Thyroid gland (tissue), 4 donors: ENCODE measurements around the gene KRT85. TPM values are rescaled to one million over a fixed set of nuclear protein-coding genes. Genes with fewer than 3 reads are reported as not detected.

Source experiments
- DNase-seq, 2 donors: peaks; one replicate each; pipeline ENCODE4 v3.0.0-alpha.2; 2019
- H3K27ac ChIP-seq, 3 donors: fragments of 200-600 bp; sonication (generic); 1 replicate in 2 of 3; 2 replicates in 1 of 3; pipeline ENCODE4 v1.5.1; 2016 to 2019; ENCODE audit warnings: mild to moderate bottlenecking in 1 of 3, moderate library complexity in 1 of 3
- H3K27me3 ChIP-seq: fragments of 200-600 bp; sonication (generic); one replicate; pipeline ENCODE4 v1.5.1; 2019
- H3K36me3 ChIP-seq, 2 donors: fragments of 200-600 bp; sonication (generic); one replicate each; pipeline ENCODE4 v1.5.1; 2016 to 2019
- H3K4me1 ChIP-seq, 2 donors: fragments of 200-600 bp; sonication (generic); one replicate each; pipeline ENCODE4 v1.5.1; 2017 to 2019
- H3K4me3 ChIP-seq, 3 donors: fragments of 200-600 bp; sonication (generic); replicated peaks in 1 of 3; 1 replicate in 2 of 3; 2 replicates in 1 of 3; pipeline ENCODE4 v1.5.1; 2016; ENCODE audit warnings: mild to moderate bottlenecking in 1 of 3
- H3K9me3 ChIP-seq: fragments of 200-600 bp; sonication (generic); one replicate; pipeline ENCODE4 v1.5.1; 2017
- POLR2A ChIP-seq, 2 donors: fragments of 450-650 bp; IDR thresholded peaks; one replicate each; pipeline ENCODE4 v1.6.1; 2017; ENCODE audit warnings: antibody characterized with exemption in 2 of 2, mild to moderate bottlenecking in 2 of 2, moderate library complexity in 1 of 2
- WGBS, 2 donors: methylation state at CpG; one replicate each; pipeline ENCODE4 v1.1.5; 2017; 5-methylcytosine and 5-hydroxymethylcytosine counted together
- intact Hi-C: fragments of 100-400 bp; cut with DNase I; formaldehyde crosslinking; loops from one replicate; pipeline ENCODE4 v1.15.1; 2023
- total RNA-seq, 4 donors: library from RNA; depleted of rRNA; stranded (reverse); fragments of >200 nt; gene quantifications; one replicate each; pipeline ENCODE4 v1.2.3, GENCODE V29; 2016
- TF ChIP-seq, protein P1 (sequence below), 6 experiments: fragments of 200-600 bp in 3 of 6; fragments of 450-650 bp in 3 of 6; sonication (generic) in 3 of 6; IDR thresholded peaks; one replicate each; pipeline ENCODE4 v1.5.1; 2016 to 2019; ENCODE audit warnings: antibody characterized with exemption in 6 of 6, mild to moderate bottlenecking in 2 of 6, inconsistent platforms in 1 of 6, moderate library complexity in 1 of 6

The KRT85 gene
- total RNA-seq, 4 donors from 2014 or later: not detected

DNA sequence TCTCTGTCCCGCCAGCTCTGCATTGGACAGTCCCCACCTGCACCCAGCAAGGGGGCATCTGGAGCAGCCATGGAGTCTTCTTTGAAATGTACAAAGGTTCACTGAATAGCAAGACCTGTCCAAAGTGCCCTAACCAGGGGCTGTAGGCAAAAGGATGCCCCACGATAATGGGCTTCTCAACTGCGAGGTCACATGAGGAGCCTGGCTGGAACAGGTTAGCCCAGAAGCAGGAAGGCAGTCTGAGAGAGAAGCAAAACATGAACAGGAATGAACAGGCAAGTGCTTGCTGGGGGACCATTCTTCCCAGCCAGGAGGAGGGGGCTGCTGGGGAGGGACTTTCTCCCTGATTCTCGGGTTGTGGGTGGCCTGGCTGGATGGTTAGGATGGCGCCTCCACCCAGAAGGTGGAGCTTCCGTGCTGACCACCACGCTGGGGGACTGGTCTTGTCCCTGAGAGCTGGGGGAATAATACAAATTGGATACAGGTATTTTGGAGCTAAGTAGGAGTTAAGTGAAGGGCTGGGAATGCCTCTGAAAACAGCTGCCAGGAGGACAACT is 7.1 kb downstream of the KRT85 start:
- intact Hi-C loops: no loop called here
- peaks cover 0 to 18% of the 10 kb centered on the region in 2 donors for H3K4me1 ChIP-seq
- H3K9me3 ChIP-seq: no peaks in the 10 kb centered on the region
- no peaks in the 10 kb centered on the region for H3K27me3 ChIP-seq
- H3K4me3 ChIP-seq: no peak overlapping the region
- peak overlapping the region in 2 of 3 donors; percentile 5 to 63 for H3K27ac ChIP-seq
- WGBS, 2 donors: 80 to 90% methylated on average over 7 of the region's 7 CpGs
- TF ChIP-seq POLR2A (IDR thresholded peaks at IDR 0.05): no peak
- TF ChIP-seq, protein P1, sequence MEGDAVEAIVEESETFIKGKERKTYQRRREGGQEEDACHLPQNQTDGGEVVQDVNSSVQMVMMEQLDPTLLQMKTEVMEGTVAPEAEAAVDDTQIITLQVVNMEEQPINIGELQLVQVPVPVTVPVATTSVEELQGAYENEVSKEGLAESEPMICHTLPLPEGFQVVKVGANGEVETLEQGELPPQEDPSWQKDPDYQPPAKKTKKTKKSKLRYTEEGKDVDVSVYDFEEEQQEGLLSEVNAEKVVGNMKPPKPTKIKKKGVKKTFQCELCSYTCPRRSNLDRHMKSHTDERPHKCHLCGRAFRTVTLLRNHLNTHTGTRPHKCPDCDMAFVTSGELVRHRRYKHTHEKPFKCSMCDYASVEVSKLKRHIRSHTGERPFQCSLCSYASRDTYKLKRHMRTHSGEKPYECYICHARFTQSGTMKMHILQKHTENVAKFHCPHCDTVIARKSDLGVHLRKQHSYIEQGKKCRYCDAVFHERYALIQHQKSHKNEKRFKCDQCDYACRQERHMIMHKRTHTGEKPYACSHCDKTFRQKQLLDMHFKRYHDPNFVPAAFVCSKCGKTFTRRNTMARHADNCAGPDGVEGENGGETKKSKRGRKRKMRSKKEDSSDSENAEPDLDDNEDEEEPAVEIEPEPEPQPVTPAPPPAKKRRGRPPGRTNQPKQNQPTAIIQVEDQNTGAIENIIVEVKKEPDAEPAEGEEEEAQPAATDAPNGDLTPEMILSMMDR (IDR thresholded peaks at IDR 0.05): no peak
- H3K36me3 ChIP-seq: no peaks in the 10 kb centered on the region
- DNase-seq: no peak

DNA sequence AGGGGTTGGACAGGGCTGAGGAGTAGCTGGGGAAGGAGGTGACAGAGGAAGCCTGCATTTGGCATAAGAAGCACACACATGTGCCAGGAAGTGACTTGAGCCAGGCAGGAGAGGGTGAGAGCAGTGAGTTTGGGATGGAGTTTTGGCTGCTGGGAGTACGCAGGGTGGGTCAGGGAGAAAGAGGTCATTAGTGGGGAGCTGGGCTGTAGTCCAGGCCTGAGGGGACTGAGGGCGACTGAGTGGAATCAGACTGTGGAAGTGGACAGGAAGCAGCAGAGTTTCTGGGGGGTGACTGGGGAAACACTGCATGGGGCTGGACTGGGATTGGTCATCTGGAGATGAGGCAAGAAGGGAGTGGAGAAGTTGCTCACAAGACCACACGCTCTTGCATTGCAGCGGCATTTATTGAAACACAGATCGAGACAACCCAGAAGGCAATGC is 7.6 kb downstream of the KRT85 start:
- WGBS, 2 donors: 73 to 81% methylated on average over 5 of the region's 5 CpGs
- Histone ChIP-seq H3K27ac (no peak overlapping the region), H3K9me3 (no peaks in the 10 kb centered on the region), H3K36me3 (no peaks in the 10 kb centered on the region), H3K4me3 (no peak overlapping the region), H3K4me1 (peaks cover 0 to 13% of the 10 kb centered on the region in 2 donors), H3K27me3 (no peaks in the 10 kb centered on the region)
- intact Hi-C loops: no loop called here
- no peak for DNase-seq
- TF ChIP-seq POLR2A (IDR thresholded peaks at IDR 0.05): no peak
- TF ChIP-seq, protein P1 (IDR thresholded peaks at IDR 0.05): no peak

DNA sequence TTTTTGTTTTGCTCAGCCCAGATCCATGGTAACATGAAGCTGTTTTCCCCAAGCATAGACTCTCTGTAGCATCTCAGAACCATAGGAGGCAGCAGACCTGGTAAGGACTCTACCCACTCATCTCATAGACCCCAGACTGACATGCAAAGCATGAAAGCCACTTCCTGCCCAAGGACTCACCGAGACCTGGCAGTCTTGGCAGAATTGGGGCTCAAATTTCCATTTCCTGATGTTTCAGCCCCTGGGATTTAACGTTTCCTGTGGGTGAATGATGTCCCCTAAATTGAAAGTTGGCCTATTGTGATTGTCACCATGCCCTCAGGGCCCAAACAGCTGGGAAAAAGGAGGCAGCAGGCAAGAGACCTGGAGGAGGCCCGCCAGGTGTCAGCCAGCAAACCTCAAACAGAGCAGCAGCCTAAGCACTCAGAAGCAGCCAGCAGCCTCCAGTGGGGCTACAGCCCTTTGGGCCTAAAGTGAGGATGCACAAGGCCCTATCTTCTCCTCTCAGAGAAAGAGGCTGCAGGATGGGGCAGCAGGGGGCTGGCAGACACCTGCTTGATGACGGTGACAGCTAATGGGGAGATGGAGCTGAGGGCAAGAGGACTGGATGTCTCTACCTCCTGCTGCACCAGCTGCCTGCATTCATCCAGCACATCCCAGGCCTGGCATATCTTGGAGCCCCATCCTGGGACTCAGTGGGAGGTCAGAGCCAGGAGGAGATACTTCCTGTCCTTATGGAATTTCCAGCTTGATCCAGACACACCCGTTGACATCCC is 8.5 kb downstream of the KRT85 start:
- no peak for DNase-seq
- H3K4me1 ChIP-seq: peaks cover 3 to 16% of the 10 kb centered on the region in 2 donors
- TF ChIP-seq POLR2A (IDR thresholded peaks at IDR 0.05): no peak
- TF ChIP-seq, protein P1 (IDR thresholded peaks at IDR 0.05): no peak
- no peak overlapping the region for H3K27ac ChIP-seq
- no peaks in the 10 kb centered on the region for H3K27me3 ChIP-seq
- H3K4me3 ChIP-seq: no peak overlapping the region
- H3K36me3 ChIP-seq: no peaks in the 10 kb centered on the region
- H3K9me3 ChIP-seq: no peaks in the 10 kb centered on the region
- intact Hi-C loops: no loop called here
- 71 to 89% methylated on average over 5 of the region's 5 CpGs for WGBS, 2 donors

DNA sequence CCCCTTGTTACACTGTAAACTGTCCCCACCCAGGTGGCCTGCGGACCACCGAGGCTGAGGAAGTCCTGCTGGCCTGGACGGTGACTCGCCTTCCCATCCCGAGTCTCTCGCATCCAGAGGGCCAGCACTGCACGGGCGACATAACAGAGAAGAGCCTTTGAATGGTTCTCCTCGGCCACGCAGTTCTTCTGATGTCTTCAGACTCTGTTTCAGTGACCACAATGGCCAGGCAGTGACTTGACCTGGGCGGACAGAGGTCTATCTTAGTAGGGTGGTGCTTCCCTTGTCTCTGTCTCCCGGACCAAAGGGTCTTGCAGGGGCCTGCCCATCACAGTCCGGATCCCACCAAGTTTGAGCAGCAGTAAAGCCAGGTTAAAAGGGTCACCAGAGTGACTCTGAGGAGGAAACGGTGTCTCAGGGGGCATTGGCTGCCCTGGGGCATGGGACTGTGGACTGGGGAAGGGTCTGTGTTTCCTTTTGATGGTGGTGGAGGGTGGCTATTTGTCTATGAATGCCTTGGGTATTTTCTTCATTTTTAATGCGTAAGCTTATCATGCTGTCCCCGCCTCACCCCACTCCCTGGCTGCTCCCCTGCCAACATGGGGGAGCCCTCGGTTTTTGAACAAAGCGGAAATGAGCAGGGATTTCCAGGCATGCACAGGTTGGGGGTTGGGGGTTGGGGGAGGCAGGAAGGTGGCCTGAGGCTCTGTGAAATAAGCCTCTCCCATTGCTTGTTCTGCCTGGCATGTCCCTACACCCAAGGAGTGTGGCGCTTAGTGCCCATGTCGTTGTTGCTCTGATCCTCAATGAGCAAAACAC is 10.3 kb downstream of the KRT85 start:
- no peaks in the 10 kb centered on the region for H3K27me3 ChIP-seq
- WGBS, 2 donors: 84 to 88% methylated on average over 14 to 17 of the region's 20 CpGs

More for the DNA sequence above, 10.3 kb downstream of the KRT85 start:
- Histone ChIP-seq H3K4me1 (peaks cover 16 to 29% of the 10 kb centered on the region in 2 donors), H3K27ac (no peak overlapping the region), H3K9me3 (no peaks in the 10 kb centered on the region), H3K36me3 (no peaks in the 10 kb centered on the region), H3K4me3 (no peak overlapping the region)
- TF ChIP-seq POLR2A (IDR thresholded peaks at IDR 0.05): no peak
- TF ChIP-seq, protein P1 (IDR thresholded peaks at IDR 0.05): no peak
- no peak for DNase-seq
- intact Hi-C loops: no loop called here
